ENCODE measurements around the gene IDS.

DNA sequence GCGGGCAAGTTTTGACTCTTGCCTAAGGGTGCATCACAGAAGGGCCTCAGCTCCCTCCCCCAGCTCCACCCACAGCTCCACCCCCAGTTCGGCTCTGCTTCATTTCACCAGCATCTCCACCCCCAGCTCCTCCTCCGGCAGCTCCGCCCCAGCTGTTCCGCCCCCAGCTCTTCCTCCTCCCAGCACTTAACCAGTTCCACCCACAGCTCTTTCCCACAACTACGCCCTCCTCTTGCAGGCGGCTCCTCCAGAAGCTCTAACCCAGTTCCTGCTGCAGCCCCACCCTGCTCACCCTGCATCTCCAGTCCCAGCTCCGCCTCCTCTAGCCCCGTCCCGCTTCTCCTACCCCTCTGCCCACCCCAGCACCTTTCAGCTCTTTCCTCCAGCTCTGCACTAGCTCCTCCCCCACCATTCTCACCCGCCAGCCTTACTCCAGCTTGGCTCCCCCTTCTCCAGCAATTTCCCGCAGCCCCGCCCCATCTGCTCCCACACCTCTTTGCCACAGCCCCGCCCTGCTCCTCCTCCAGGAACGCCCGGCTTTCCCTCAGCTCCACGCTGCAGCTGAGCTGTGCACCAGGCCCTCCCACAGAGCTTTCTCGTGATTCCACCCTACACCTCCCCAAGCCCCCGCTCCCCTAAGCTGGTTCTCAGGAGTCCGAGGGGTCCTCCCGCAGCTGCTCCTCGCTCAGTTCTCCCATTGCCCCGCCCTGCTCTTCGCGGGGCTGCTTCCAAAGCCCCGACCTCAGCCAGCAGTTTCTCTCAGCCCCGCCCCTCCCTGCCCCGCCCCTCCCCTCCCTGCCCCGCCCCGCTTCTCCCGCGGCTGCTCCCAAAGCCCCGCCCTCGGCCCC is 34.4 kb upstream of the IDS start:
- TF ChIP-seq ZNF664 (tag by site-specific recombination; IDR thresholded peaks at IDR 0.05) (no peak), ZNF266 (tag by site-specific recombination; IDR thresholded peaks at IDR 0.05; ENCODE audit: low read depth) (no peak), MYNN (tag by site-specific recombination; IDR thresholded peaks at IDR 0.05; ENCODE audit: borderline replicate concordance) (no peak), SCRT2 (tag by site-specific recombination; IDR thresholded peaks at IDR 0.05) (no peak), ZNF112 (tag by site-specific recombination; IDR thresholded peaks at IDR 0.05) (no peak), ZNF19 (tag by site-specific recombination; IDR thresholded peaks at IDR 0.05; ENCODE audit: low read depth) (no peak), ZNF138 (tag by site-specific recombination; IDR thresholded peaks at IDR 0.05; ENCODE audit: borderline replicate concordance) (no peak), GLI4 (tag by site-specific recombination; IDR thresholded peaks at IDR 0.05) (no peak)

Measured in HEK293 (cell line).